Esophagus squamous epithelium (tissue), 4 donors: ENCODE results near the gene MFSD11.

Experiments
- CTCF ChIP-seq, 6 experiments: fragments of 450-650 bp in 4 of 6; fragments of 200-600 bp in 2 of 6; sonication (generic) in 2 of 6; IDR thresholded peaks; one replicate each; pipeline ENCODE4 v1.5.1; 2016 to 2019; ENCODE audit warnings: antibody characterized with exemption in 6 of 6, mild to moderate bottlenecking in 4 of 6, moderate library complexity in 4 of 6
- POLR2A ChIP-seq, 4 donors: fragments of 450-650 bp; IDR thresholded peaks; one replicate each; pipeline ENCODE4 v1.6.1; 2017; ENCODE audit warnings: antibody characterized with exemption in 4 of 4, mild to moderate bottlenecking in 4 of 4, moderate library complexity in 3 of 4

GRCh38 chr17:76811834-76812233 lies 73.9 kb downstream of the MFSD11 start:
- no peak for TF ChIP-seq POLR2A (IDR thresholded peaks at IDR 0.05)
- TF ChIP-seq CTCF (IDR thresholded peaks at IDR 0.05) = no peak
